ENCODE data around the gene HERC6. TPM values are rescaled to one million over a fixed set of nuclear protein-coding genes. Genes with fewer than 3 reads are reported as not detected.

Gene HERC6
- total and polyA plus RNA-seq, 2 donors from 2014 or later, result 7.4 to 15.7 TPM

DNA sequence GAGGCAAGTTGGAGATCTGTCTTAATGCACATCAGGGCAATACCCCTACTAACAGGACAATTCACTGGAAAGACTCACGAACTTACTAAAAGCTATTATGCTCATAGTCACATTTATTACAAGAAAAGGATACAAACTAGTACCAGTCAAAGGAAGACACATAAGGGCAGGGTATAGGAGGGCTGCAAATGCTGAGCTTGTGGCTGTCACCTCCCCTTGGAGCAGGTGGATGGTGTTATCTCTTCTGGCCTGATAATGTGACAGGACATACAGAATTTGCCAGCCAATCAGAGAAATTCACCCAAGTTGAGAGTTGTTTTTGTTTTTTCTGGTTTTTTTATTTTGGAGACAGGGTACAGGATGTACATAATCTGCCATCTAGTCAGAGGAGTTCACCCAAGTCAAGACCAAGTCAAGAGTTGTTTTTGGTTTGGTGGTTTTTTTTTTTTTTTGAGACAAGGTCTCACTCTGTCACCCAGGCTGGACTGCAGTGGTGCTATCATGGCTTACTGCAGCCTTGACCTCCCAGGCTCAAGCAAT, 87.1 kb downstream of the HERC6 start:
- Histone ChIP-seq H3K9ac (ENCODE audit: low read length in 3 of 3) (no peak overlapping the region), H3K4me1 (ENCODE audit: control insufficient read depth in 2 of 3, insufficient read depth in 2 of 3, low read depth in 1 of 3, low read length in 3 of 3) (no peaks in the 10 kb centered on the region), H3K4me3 (ENCODE audit: low read length in 3 of 3) (no peak overlapping the region), H3K27ac (ENCODE audit: low read depth in 2 of 2, low read length in 2 of 2) (no peak overlapping the region), H3K36me3 (ENCODE audit: control insufficient read depth in 2 of 3, insufficient read depth in 3 of 3, low read length in 3 of 3) (peaks cover 0 to 15% (median 13%) of the 10 kb centered on the region in 3 donors), H3K9me3 (ENCODE audit: control insufficient read depth in 2 of 3, insufficient read depth in 1 of 3, low read length in 3 of 3) (no peaks in the 10 kb centered on the region), H3K27me3 (ENCODE audit: control insufficient read depth, insufficient read depth, low read length) (no peaks in the 10 kb centered on the region)
- intact Hi-C loops (cut with DNase I), result no loop called here
- DNase-seq, result no peak
- FAIRE-seq, result no peak
- TF ChIP-seq, protein P1, sequence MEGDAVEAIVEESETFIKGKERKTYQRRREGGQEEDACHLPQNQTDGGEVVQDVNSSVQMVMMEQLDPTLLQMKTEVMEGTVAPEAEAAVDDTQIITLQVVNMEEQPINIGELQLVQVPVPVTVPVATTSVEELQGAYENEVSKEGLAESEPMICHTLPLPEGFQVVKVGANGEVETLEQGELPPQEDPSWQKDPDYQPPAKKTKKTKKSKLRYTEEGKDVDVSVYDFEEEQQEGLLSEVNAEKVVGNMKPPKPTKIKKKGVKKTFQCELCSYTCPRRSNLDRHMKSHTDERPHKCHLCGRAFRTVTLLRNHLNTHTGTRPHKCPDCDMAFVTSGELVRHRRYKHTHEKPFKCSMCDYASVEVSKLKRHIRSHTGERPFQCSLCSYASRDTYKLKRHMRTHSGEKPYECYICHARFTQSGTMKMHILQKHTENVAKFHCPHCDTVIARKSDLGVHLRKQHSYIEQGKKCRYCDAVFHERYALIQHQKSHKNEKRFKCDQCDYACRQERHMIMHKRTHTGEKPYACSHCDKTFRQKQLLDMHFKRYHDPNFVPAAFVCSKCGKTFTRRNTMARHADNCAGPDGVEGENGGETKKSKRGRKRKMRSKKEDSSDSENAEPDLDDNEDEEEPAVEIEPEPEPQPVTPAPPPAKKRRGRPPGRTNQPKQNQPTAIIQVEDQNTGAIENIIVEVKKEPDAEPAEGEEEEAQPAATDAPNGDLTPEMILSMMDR (IDR thresholded peaks at IDR 0.05; ENCODE audit: borderline replicate concordance, extremely low read depth, insufficient read depth), result no peak

DNA sequence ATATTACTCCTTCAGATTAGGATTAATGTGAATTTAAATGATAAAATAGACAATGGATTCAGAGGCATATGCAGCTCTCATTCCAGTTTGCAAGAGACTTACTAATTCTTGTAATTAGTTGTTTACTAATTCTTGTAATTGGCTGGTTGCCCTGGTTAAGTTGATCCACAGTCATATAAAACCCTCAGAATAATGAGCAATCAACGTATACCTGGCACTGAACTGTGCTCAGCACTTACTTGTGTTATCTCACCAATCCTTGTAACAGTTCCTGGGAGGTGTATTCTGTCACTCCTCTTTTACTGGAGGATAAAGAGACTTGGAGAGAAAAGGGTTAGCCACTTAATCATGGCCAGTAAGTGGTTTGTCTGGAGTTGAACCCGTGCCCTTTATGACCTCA, 88.7 kb downstream of the HERC6 start:
- no peaks in the 10 kb centered on the region for H3K27me3 ChIP-seq (ENCODE audit: control insufficient read depth, insufficient read depth, low read length)
- H3K4me1 ChIP-seq (ENCODE audit: control insufficient read depth in 2 of 3, insufficient read depth in 2 of 3, low read depth in 1 of 3, low read length in 3 of 3), result no peaks in the 10 kb centered on the region
- H3K4me3 ChIP-seq (ENCODE audit: low read length in 3 of 3), result no peak overlapping the region
- H3K27ac ChIP-seq (ENCODE audit: low read depth in 2 of 2, low read length in 2 of 2), result no peak overlapping the region
- TF ChIP-seq, protein P1 (IDR thresholded peaks at IDR 0.05; ENCODE audit: borderline replicate concordance, extremely low read depth, insufficient read depth), result no peak
- peaks cover 0 to 15% (median 13%) of the 10 kb centered on the region in 3 donors for H3K36me3 ChIP-seq (ENCODE audit: control insufficient read depth in 2 of 3, insufficient read depth in 3 of 3, low read length in 3 of 3)
- intact Hi-C loops (cut with DNase I), result no loop called here
- FAIRE-seq (no peak), DNase-seq (no peak)
- no peaks in the 10 kb centered on the region for H3K9me3 ChIP-seq (ENCODE audit: control insufficient read depth in 2 of 3, insufficient read depth in 1 of 3, low read length in 3 of 3)
- no peak overlapping the region for H3K9ac ChIP-seq (ENCODE audit: low read length in 3 of 3)

DNA sequence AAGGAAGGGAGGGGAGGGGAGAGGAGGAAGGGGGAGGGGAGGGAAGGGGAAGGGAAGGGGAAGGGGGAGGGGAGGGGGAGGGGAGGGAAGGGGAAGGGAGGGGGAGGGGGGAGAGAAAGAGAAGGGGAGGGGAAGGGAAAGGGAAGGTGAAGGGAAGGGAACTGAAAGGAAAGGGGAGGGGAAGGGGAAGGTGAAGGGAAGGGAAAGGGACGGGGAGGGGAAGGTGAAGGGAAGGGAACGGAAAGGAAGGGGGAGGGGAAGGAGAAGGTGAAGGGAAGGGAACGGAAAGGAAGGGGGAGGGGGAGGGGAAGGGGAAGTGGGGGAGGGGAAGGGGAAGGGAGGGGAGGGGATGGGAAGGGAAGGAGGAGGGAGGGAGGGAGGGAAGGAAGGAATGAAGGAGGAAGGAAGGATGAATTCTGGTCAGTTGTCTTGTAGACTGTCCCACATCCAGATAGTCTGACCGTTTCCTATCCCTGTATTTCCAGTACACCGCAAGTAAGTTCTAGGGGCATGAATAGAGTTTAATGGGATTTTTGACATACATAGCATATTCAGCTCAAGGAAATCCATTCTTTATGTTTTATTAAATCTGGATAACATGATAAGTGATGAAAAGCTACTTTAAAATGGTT, 98.7 kb downstream of the HERC6 start:
- H3K4me1 ChIP-seq (ENCODE audit: control insufficient read depth in 2 of 3, insufficient read depth in 2 of 3, low read depth in 1 of 3, low read length in 3 of 3), result no peaks in the 10 kb centered on the region
- FAIRE-seq, result no peak
- intact Hi-C loops (cut with DNase I), result no loop called here

More for the DNA sequence above, 98.7 kb downstream of the HERC6 start:
- TF ChIP-seq, protein P1 (IDR thresholded peaks at IDR 0.05; ENCODE audit: borderline replicate concordance, extremely low read depth, insufficient read depth), result no peak
- no peaks in the 10 kb centered on the region for H3K27me3 ChIP-seq (ENCODE audit: control insufficient read depth, insufficient read depth, low read length)
- H3K4me3 ChIP-seq (ENCODE audit: low read length in 3 of 3), result no peak overlapping the region
- no peak overlapping the region for H3K27ac ChIP-seq (ENCODE audit: low read depth in 2 of 2, low read length in 2 of 2)
- no peak overlapping the region for H3K9ac ChIP-seq (ENCODE audit: low read length in 3 of 3)
- no peak for DNase-seq
- peaks cover 0 to 7% (median 5%) of the 10 kb centered on the region in 3 donors for H3K36me3 ChIP-seq (ENCODE audit: control insufficient read depth in 2 of 3, insufficient read depth in 3 of 3, low read length in 3 of 3)
- no peaks in the 10 kb centered on the region for H3K9me3 ChIP-seq (ENCODE audit: control insufficient read depth in 2 of 3, insufficient read depth in 1 of 3, low read length in 3 of 3)
